ENCODE data around the gene TOR2A. TPM values are rescaled to one million over a fixed set of nuclear protein-coding genes. Genes with fewer than 3 reads are reported as not detected.

TOR2A gene
- total and polyA plus RNA-seq, 2 of the 8 experiments (the other 6 are each of a cell fraction or from before 2014, with no cell fraction given) = 18.7 to 24.9 TPM

DNA sequence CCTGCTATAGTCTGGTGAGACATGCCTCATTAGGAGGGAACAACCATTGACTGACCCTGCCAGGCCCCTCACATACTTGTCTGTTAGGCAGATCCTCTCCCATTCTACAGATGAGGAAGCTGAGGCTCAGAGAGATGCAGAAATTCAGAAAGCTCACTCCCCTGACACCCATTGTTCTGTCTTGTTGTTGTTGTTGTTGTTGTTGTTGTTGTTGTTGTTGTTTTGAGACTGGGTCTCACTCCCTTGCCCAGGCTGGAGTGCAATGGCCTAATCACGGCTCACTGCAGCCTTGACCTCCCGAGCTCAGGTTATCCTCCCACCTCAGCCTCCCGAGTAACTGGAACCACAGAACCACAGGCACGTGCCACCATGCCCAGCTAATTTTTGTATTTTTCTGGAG, 41.4 kb downstream of the TOR2A start (continued):
- TF ChIP-seq, protein P1, sequence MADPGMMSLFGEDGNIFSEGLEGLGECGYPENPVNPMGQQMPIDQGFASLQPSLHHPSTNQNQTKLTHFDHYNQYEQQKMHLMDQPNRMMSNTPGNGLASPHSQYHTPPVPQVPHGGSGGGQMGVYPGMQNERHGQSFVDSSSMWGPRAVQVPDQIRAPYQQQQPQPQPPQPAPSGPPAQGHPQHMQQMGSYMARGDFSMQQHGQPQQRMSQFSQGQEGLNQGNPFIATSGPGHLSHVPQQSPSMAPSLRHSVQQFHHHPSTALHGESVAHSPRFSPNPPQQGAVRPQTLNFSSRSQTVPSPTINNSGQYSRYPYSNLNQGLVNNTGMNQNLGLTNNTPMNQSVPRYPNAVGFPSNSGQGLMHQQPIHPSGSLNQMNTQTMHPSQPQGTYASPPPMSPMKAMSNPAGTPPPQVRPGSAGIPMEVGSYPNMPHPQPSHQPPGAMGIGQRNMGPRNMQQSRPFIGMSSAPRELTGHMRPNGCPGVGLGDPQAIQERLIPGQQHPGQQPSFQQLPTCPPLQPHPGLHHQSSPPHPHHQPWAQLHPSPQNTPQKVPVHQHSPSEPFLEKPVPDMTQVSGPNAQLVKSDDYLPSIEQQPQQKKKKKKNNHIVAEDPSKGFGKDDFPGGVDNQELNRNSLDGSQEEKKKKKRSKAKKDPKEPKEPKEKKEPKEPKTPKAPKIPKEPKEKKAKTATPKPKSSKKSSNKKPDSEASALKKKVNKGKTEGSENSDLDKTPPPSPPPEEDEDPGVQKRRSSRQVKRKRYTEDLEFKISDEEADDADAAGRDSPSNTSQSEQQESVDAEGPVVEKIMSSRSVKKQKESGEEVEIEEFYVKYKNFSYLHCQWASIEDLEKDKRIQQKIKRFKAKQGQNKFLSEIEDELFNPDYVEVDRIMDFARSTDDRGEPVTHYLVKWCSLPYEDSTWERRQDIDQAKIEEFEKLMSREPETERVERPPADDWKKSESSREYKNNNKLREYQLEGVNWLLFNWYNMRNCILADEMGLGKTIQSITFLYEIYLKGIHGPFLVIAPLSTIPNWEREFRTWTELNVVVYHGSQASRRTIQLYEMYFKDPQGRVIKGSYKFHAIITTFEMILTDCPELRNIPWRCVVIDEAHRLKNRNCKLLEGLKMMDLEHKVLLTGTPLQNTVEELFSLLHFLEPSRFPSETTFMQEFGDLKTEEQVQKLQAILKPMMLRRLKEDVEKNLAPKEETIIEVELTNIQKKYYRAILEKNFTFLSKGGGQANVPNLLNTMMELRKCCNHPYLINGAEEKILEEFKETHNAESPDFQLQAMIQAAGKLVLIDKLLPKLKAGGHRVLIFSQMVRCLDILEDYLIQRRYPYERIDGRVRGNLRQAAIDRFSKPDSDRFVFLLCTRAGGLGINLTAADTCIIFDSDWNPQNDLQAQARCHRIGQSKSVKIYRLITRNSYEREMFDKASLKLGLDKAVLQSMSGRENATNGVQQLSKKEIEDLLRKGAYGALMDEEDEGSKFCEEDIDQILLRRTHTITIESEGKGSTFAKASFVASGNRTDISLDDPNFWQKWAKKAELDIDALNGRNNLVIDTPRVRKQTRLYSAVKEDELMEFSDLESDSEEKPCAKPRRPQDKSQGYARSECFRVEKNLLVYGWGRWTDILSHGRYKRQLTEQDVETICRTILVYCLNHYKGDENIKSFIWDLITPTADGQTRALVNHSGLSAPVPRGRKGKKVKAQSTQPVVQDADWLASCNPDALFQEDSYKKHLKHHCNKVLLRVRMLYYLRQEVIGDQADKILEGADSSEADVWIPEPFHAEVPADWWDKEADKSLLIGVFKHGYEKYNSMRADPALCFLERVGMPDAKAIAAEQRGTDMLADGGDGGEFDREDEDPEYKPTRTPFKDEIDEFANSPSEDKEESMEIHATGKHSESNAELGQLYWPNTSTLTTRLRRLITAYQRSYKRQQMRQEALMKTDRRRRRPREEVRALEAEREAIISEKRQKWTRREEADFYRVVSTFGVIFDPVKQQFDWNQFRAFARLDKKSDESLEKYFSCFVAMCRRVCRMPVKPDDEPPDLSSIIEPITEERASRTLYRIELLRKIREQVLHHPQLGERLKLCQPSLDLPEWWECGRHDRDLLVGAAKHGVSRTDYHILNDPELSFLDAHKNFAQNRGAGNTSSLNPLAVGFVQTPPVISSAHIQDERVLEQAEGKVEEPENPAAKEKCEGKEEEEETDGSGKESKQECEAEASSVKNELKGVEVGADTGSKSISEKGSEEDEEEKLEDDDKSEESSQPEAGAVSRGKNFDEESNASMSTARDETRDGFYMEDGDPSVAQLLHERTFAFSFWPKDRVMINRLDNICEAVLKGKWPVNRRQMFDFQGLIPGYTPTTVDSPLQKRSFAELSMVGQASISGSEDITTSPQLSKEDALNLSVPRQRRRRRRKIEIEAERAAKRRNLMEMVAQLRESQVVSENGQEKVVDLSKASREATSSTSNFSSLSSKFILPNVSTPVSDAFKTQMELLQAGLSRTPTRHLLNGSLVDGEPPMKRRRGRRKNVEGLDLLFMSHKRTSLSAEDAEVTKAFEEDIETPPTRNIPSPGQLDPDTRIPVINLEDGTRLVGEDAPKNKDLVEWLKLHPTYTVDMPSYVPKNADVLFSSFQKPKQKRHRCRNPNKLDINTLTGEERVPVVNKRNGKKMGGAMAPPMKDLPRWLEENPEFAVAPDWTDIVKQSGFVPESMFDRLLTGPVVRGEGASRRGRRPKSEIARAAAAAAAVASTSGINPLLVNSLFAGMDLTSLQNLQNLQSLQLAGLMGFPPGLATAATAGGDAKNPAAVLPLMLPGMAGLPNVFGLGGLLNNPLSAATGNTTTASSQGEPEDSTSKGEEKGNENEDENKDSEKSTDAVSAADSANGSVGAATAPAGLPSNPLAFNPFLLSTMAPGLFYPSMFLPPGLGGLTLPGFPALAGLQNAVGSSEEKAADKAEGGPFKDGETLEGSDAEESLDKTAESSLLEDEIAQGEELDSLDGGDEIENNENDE (IDR thresholded peaks at IDR 0.05; ENCODE audit: insufficient replicate concordance, low read length) = no peak
- TF ChIP-seq TAF1 (IDR thresholded peaks at IDR 0.05; ENCODE audit: low read depth, low read length) (no peak), HDAC6 (IDR thresholded peaks at IDR 0.05; ENCODE audit: low read depth, low read length) (no peak), KDM4A (IDR thresholded peaks at IDR 0.05; ENCODE audit: low read depth, low read length, severe bottlenecking) (no peak), CHD1 (IDR thresholded peaks at IDR 0.05; ENCODE audit: low read depth, low read length) (no peak), JUN (IDR thresholded peaks at IDR 0.05; ENCODE audit: low read depth, low read length) (no peak), SP1 (IDR thresholded peaks at IDR 0.05; ENCODE audit: low read depth, low read length) (no peak), ZNF274 (IDR thresholded peaks at IDR 0.05; ENCODE audit: borderline replicate concordance, extremely low read depth, low read length) (no peak), CHD2 (IDR thresholded peaks at IDR 0.05; ENCODE audit: low read length) (no peak), GABPA (IDR thresholded peaks at IDR 0.05; ENCODE audit: borderline replicate concordance, insufficient read depth, low read length) (no peak), ASH2L (IDR thresholded peaks at IDR 0.05; ENCODE audit: low read length) (no peak)
